Heart left ventricle (tissue), 16 donors: ENCODE measurements around the gene TMX3. TPM values are rescaled to one million over a fixed set of nuclear protein-coding genes. Genes with fewer than 3 reads are reported as not detected.

Experiments
- ATAC-seq, 4 donors: fragments of 200-7000 bp; cut with Tn5 transposase; one replicate each; pipeline ENCODE4 v1.9.1; 2020 to 2022; ENCODE audit warnings: moderate library complexity in 4 of 4, mild to moderate bottlenecking in 3 of 4, moderate number of reproducible peaks in 1 of 4
- DNase-seq, 5 donors: peaks; one replicate each; pipeline ENCODE4 v3.0.0-alpha.2; 2020
- H3K27ac ChIP-seq, 12 donors: fragments of 200-600 bp; sonication (generic) in 4 of 12; one replicate each; pipeline versions ENCODE4 v1.5.0 to v1.8.0; 2016 to 2022; ENCODE audit warnings: mild to moderate bottlenecking in 2 of 12
- H3K27me3 ChIP-seq, 9 donors: fragments of 200-600 bp; sonication (generic) in 2 of 9; one replicate each; pipeline versions ENCODE4 v1.5.1 to v1.8.0; 2016 to 2022; ENCODE audit warnings: mild to moderate bottlenecking in 3 of 9
- H3K36me3 ChIP-seq, 9 donors: fragments of 200-600 bp; sonication (generic) in 2 of 9; one replicate each; pipeline versions ENCODE4 v1.5.0 to v1.8.0; 2018 to 2022; ENCODE audit warnings: mild to moderate bottlenecking in 2 of 9
- H3K4me1 ChIP-seq, 12 donors: fragments of 200-600 bp; sonication (generic) in 4 of 12; one replicate each; pipeline versions ENCODE4 v1.5.0 to v1.8.0; 2016 to 2022; ENCODE audit warnings: mild to moderate bottlenecking in 3 of 12
- H3K4me3 ChIP-seq, 12 donors: fragments of 200-600 bp; sonication (generic) in 4 of 12; one replicate each; pipeline versions ENCODE4 v1.5.0 to v1.8.0; 2017 to 2022; ENCODE audit warnings: mild to moderate bottlenecking in 9 of 12, moderate library complexity in 4 of 12
- H3K9me3 ChIP-seq, 12 donors: fragments of 200-600 bp; sonication (generic) in 4 of 12; one replicate each; pipeline versions ENCODE4 v1.5.0 to v1.8.0; 2016 to 2022; ENCODE audit warnings: mild to moderate bottlenecking in 1 of 12
- POLR2A ChIP-seq, 2 donors: fragments of 450-650 bp; IDR thresholded peaks; one replicate each; pipeline ENCODE4 v1.6.1; 2017; ENCODE audit warnings: antibody characterized with exemption in 2 of 2, mild to moderate bottlenecking in 2 of 2, moderate library complexity in 2 of 2
- WGBS, 4 donors: extraction: QIAGEN DNeasy Blood & Tissue Kit in 2 of 4; methylation state at CpG; one replicate each; pipeline versions ENCODE4 v1.1.5 to v1.1.7; 2013 to 2018; 5-methylcytosine and 5-hydroxymethylcytosine counted together
- intact Hi-C, 10 donors: fragments of 100-400 bp; cut with DNase I; formaldehyde crosslinking; loops; one replicate each; pipeline versions ENCODE4 v1.11.1 to v1.14.2; 2022
- polyA plus RNA-seq, 2 donors: library from polyadenylated mRNA; stranded (reverse); fragments of 200-250 nt; gene quantifications; one replicate each; pipeline ENCODE4 v1.2.3, GENCODE V29; 2013
- total RNA-seq, 9 donors: library from RNA; depleted of rRNA in 2 of 9; stranded (reverse); fragments of >200 nt in 2 of 9; fragmentation: NEBNext Ultra II Directional in 3 of 9; extraction: Animal tissue kit (Norgen Biotek cat#: 25700) in 3 of 9; gene quantifications; one replicate each; pipeline versions ENCODE4 v1.1.0 to v1.2.4, GENCODE V29; 2016 to 2023
- TF ChIP-seq, protein P1 (sequence below), 12 donors: fragments of 200-600 bp; sonication (generic) in 4 of 12; IDR thresholded peaks; one replicate each; pipeline versions ENCODE4 v1.5.0 to v1.8.0; 2018 to 2022; ENCODE audit warnings: antibody characterized with exemption in 12 of 12, mild to moderate bottlenecking in 5 of 12
- donor health status: ischemic (EF 13 %, LVEDD 7.1; RV severe dilation, severe dysfunction).
- donor health status: healthy with polysubstance abuse.
- donor health status: DM: no; HTN: yes; CAD: no.
- donor health status: DM: no; HTN: no; CAD: no.
- donor health status: ischemic (EF 25% LVEDD 6.9; RV normal size, moderate dysfunction).
- donor health status: ischemic (EF 25% LVEDD 5.7; RV mildly dilated, moderate dysfunction).
- donor health status: healthy.
- donor health status: DM: yes; HTN: yes; CAD: no.
- donor health status: ischemic (EF 35%, LVEDD 5.7; RV mildly dilated, moderate dysfunction).
- donor health status: nonischemic (EF 11% LVEDD 7.7; RV severe dilation, severe dysfunction).
- donor health status: DM: yes; HTN: yes; CAD: no.
- donor health status: PGD.
- donor health status: ischemic (EF 29% LVEDD 5.4; RV normal size, mild dysfunction).
- donor health status: nonischemic (EF 23%, LVEDD 6.1; RV moderate dilation, normal function).

Gene TMX3
- total and polyA plus RNA-seq, 11 donors, result 13.0 to 39.0 (median 28.1) TPM

- H3K27me3 ChIP-seq, result no peaks in the 10 kb centered on the region
- H3K4me3 ChIP-seq, result no peak overlapping the region
- peaks cover 0 to 7% (median 0%) of the 10 kb centered on the region in 9 donors for H3K36me3 ChIP-seq
- H3K4me1 ChIP-seq, result peaks cover 0 to 31% (median 0%) of the 10 kb centered on the region in 12 donors
- H3K9me3 ChIP-seq, result no peaks in the 10 kb centered on the region
- intact Hi-C loops, result no loop called here
- peak overlapping the region in 2 of 12 donors; percentile 35 to 80 for H3K27ac ChIP-seq
- TF ChIP-seq, protein P1, sequence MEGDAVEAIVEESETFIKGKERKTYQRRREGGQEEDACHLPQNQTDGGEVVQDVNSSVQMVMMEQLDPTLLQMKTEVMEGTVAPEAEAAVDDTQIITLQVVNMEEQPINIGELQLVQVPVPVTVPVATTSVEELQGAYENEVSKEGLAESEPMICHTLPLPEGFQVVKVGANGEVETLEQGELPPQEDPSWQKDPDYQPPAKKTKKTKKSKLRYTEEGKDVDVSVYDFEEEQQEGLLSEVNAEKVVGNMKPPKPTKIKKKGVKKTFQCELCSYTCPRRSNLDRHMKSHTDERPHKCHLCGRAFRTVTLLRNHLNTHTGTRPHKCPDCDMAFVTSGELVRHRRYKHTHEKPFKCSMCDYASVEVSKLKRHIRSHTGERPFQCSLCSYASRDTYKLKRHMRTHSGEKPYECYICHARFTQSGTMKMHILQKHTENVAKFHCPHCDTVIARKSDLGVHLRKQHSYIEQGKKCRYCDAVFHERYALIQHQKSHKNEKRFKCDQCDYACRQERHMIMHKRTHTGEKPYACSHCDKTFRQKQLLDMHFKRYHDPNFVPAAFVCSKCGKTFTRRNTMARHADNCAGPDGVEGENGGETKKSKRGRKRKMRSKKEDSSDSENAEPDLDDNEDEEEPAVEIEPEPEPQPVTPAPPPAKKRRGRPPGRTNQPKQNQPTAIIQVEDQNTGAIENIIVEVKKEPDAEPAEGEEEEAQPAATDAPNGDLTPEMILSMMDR (IDR thresholded peaks at IDR 0.05), result no peak
- ATAC-seq (no peak), DNase-seq (no peak)
- 94 to 100% (median 96%) methylated on average over 3 of the region's 3 CpGs for WGBS, 4 donors
Observed at GRCh38 chr18:68723539-68723938, 8.6 kb upstream of the TMX3 start.

DNA sequence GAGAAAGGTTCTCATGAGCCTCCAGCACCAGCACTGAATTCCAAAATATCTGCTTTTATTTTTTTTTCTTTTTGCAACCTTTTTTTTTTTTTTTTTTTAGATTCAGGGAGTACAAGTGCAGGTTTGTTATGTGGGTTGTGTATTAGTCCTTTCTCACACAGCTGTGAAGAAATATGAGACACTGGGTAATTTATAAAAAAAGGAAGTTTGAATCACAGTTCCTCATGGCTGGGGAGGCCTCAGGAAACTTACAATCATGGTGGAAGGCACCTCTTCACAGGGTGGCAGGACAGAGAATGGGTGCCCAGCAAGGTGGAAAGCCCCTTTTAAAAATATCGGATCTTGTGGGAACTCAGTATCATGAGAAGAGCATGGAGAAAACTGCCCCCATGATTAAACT is 7.9 kb upstream of the TMX3 start:
- peak in 2 of 4 donors; percentile 41 for ATAC-seq
- Histone ChIP-seq H3K4me3 (peak overlapping the region in 2 of 12 donors; percentile 32 to 55), H3K27me3 (no peaks in the 10 kb centered on the region), H3K27ac (peak overlapping the region in 10 of 12 donors; percentile 3 to 85 (median 70)), H3K36me3 (peaks cover 0 to 14% (median 0%) of the 10 kb centered on the region in 9 donors), H3K9me3 (no peaks in the 10 kb centered on the region), H3K4me1 (peaks cover 0 to 24% (median 0%) of the 10 kb centered on the region in 12 donors)
- WGBS, 4 donors, result 92 to 100% (median 96%) methylated on average over 1 of the region's 1 CpG
- DNase-seq, result no peak
- intact Hi-C loops, result no loop called here
- TF ChIP-seq POLR2A (IDR thresholded peaks at IDR 0.05), result no peak

- DNase-seq (no peak), ATAC-seq (peak; percentile 24 to 34 (median 28))
- TF ChIP-seq, protein P1 (IDR thresholded peaks at IDR 0.05), result no peak
- no peak for TF ChIP-seq POLR2A (IDR thresholded peaks at IDR 0.05)
- peak overlapping the region; percentile 32 to 85 (median 66) for H3K27ac ChIP-seq
- H3K4me1 ChIP-seq, result peaks cover 0 to 20% (median 0%) of the 10 kb centered on the region in 12 donors
- no peaks in the 10 kb centered on the region for H3K27me3 ChIP-seq
- peak overlapping the region in 10 of 12 donors; percentile 21 to 55 (median 37) for H3K4me3 ChIP-seq
- H3K9me3 ChIP-seq, result no peaks in the 10 kb centered on the region
- intact Hi-C loops, result no loop called here
- peaks cover 0 to 15% (median 0%) of the 10 kb centered on the region in 9 donors for H3K36me3 ChIP-seq
- 51 to 72% (median 62%) methylated on average over 8 of the region's 8 CpGs for WGBS, 4 donors
Observed at GRCh38 chr18:68721681-68722583, 7.0 kb upstream of the TMX3 start.

DNA sequence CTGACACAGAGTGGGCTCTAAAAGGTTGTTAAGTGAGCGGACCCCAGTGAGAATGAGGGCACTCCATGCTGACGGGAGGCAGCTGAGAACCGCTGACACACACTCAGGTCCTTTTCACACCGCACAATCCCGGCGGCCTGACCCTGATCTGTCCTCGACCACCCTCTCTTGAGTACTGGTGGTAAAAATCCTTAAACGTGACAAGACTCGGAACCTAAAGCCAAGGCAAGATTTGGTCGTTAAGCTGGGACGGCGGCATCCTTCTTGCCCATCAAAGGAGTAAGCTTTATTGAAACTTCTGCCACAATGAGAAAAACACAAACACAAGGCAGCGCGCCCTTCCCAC is 569 bp downstream of the TMX3 start:
- TF ChIP-seq, protein P1 (IDR thresholded peaks at IDR 0.05), result no peak
- TF ChIP-seq POLR2A (IDR thresholded peaks at IDR 0.05), result no peak
- peak in 3 of 4 donors; percentile 12 to 39 (median 29) for ATAC-seq
- Histone ChIP-seq H3K4me3 (peak overlapping the region; percentile 77 to 99 (median 92)), H3K9me3 (no peaks in the 10 kb centered on the region), H3K27ac (peak overlapping the region in 11 of 12 donors; percentile 71 to 91 (median 85)), H3K27me3 (no peaks in the 10 kb centered on the region), H3K36me3 (peaks cover 0 to 44% (median 32%) of the 10 kb centered on the region in 9 donors), H3K4me1 (peaks cover 0 to 34% (median 21%) of the 10 kb centered on the region in 12 donors)
- WGBS, 4 donors, result 0 to 1% (median 0%) methylated on average over 14 of the region's 14 CpGs
- DNase-seq, result no peak
- intact Hi-C loops, result no loop called here
